Keratinocyte (primary cell): ENCODE data around the gene SYNE2. TPM values are rescaled to one million over a fixed set of nuclear protein-coding genes. Genes with fewer than 3 reads are reported as not detected.

ENCODE experiments used
- DNase-seq: peaks from one replicate; pipeline ENCODE4 v3.0.0-alpha.2; 2011; ENCODE audit warnings: low read depth, missing footprints, low spot score
- FAIRE-seq: peaks from 2 replicates; lab custom pipeline; 2011; peaks lifted over from hg19 to GRCh38; lab: Jason Lieb, UNC
- H2AFZ ChIP-seq: 2 replicates; pipeline ENCODE4 v1.6.0; 2012; ENCODE audit warnings: low read length, control low read depth, inconsistent platforms; ENCODE audit not compliant: control insufficient read depth
- H3K27ac ChIP-seq: 2 replicates; pipeline ENCODE4 v1.5.1; 2011; ENCODE audit warnings: low read length; ENCODE audit not compliant: control insufficient read depth, insufficient read depth
- H3K27me3 ChIP-seq: 3 replicates; pipeline ENCODE4 v1.6.0; 2011; ENCODE audit warnings: low read length; ENCODE audit not compliant: control insufficient read depth, insufficient read depth; ENCODE audit errors: extremely low read depth
- H3K36me3 ChIP-seq, 2 experiments: 2 replicates in 1 of 2; 3 replicates in 1 of 2; pipeline ENCODE4 v1.5.1; 2011; ENCODE audit warnings: low read length in 2 of 2, mild to moderate bottlenecking in 1 of 2; ENCODE audit not compliant: control insufficient read depth in 2 of 2, insufficient read depth in 2 of 2; ENCODE audit errors: extremely low read depth in 1 of 2
- H3K4me1 ChIP-seq: 3 replicates; pipeline ENCODE4 v1.5.1; 2011; ENCODE audit warnings: low read length; ENCODE audit not compliant: control insufficient read depth, insufficient read depth; ENCODE audit errors: extremely low read depth
- H3K4me2 ChIP-seq: 3 replicates; pipeline ENCODE4 v1.6.0; 2011; ENCODE audit warnings: low read depth, low read length; ENCODE audit not compliant: control insufficient read depth, insufficient read depth; ENCODE audit errors: extremely low read depth
- H3K4me3 ChIP-seq, 3 experiments: fragments of 200-600 bp in 1 of 3; sonication (generic) in 1 of 3; 2 replicates in 2 of 3; 3 replicates in 1 of 3; pipeline ENCODE4 v1.5.1; 2011 to 2016; ENCODE audit warnings: low read length in 3 of 3, mild to moderate bottlenecking in 3 of 3, control low read depth in 2 of 3, inconsistent platforms in 1 of 3, low read depth in 1 of 3, mixed read lengths in 1 of 3, mixed run types in 1 of 3, moderate library complexity in 1 of 3; ENCODE audit not compliant: control insufficient read depth in 2 of 3, insufficient read depth in 2 of 3; ENCODE audit errors: extremely low read depth in 1 of 3
- H3K79me2 ChIP-seq: 2 replicates; pipeline ENCODE4 v1.6.0; 2012; ENCODE audit warnings: low read length; ENCODE audit not compliant: control insufficient read depth, insufficient read depth
- H3K9ac ChIP-seq: 3 replicates; pipeline ENCODE4 v1.6.0; 2011; ENCODE audit warnings: low read length; ENCODE audit not compliant: control insufficient read depth, insufficient read depth; ENCODE audit errors: extremely low read depth
- H3K9me1 ChIP-seq: 3 replicates; pipeline ENCODE4 v1.6.0; 2011; ENCODE audit warnings: low read length; ENCODE audit not compliant: control insufficient read depth, insufficient read depth; ENCODE audit errors: extremely low read depth
- H3K9me3 ChIP-seq: 2 replicates; pipeline ENCODE4 v1.5.1; 2012; ENCODE audit warnings: low read depth, low read length; ENCODE audit not compliant: control insufficient read depth
- H4K20me1 ChIP-seq: 3 replicates; pipeline ENCODE4 v1.6.0; 2011; ENCODE audit warnings: low read length; ENCODE audit not compliant: control insufficient read depth, insufficient read depth; ENCODE audit errors: extremely low read depth
- EZH2 ChIP-seq: IDR thresholded peaks from one replicate; pipeline ENCODE4 v1.6.1; 2012; ENCODE audit warnings: inconsistent platforms, mild to moderate bottlenecking, low read length, moderate library complexity
- dilution Hi-C: fragments of 300-500 bp; cut with MboI; formaldehyde crosslinking; loops from one replicate; pipeline ENCODE4 v1.7.0; 2020; ENCODE audit warnings: low sequenced_read_pairs; ENCODE audit not compliant: extremely low pct_ligation_motif_present
- polyA plus RNA-seq, 5 experiments: library from polyadenylated mRNA; depleted of rRNA in 3 of 5; stranded (reverse) in 3 of 5; stranded (forward) in 1 of 5; unstranded in 1 of 5; fragments of >200 nt; gene quantifications; 1 replicate in 1 of 5; 2 replicates in 3 of 5; 3 replicates in 1 of 5; pipeline versions ENCODE4 v1.2.1 to v1.2.3, GENCODE V29; 2011 to 2012; ENCODE audit warnings: missing spikeins in 2 of 5, low read depth in 1 of 5, low replicate concordance in 1 of 5
- TF ChIP-seq, protein P1 (sequence below), 3 experiments: IDR thresholded peaks in 1 of 3; conservative IDR thresholded peaks in 1 of 3; optimal IDR thresholded peaks in 1 of 3; 2 replicates in 2 of 3; 3 replicates in 1 of 3; pipeline versions ENCODE3 to v1.5.1; 2011; ENCODE audit warnings: low read length in 3 of 3, mild to moderate bottlenecking in 3 of 3, moderate library complexity in 2 of 3, control low read depth in 1 of 3, inconsistent platforms in 1 of 3; ENCODE audit not compliant: insufficient read depth in 2 of 3; ENCODE audit errors: extremely low read depth in 1 of 3

The SYNE2 gene
- polyA plus RNA-seq, 1 donor (not counting 4 experiments of a cell fraction or from before 2014, with no cell fraction given) = 9.9 TPM

- Histone ChIP-seq H3K27ac (no peak overlapping the region), H3K9me3 (no peaks in the 10 kb centered on the region), H4K20me1 (no peaks in the 10 kb centered on the region), H2AFZ (no peak overlapping the region), H3K4me1 (peaks cover 4% of the 10 kb centered on the region), H3K36me3 (peaks cover 0 to under 1% of the 10 kb centered on the region in 2 experiments), H3K4me3 (no peak overlapping the region), H3K4me2 (no peak overlapping the region), H3K9ac (no peak overlapping the region), H3K79me2 (no peaks in the 10 kb centered on the region), H3K9me1 (no peaks in the 10 kb centered on the region), H3K27me3 (no peaks in the 10 kb centered on the region)
- no peak for DNase-seq
- no peak for FAIRE-seq
- dilution Hi-C loops = no loop called here
- TF ChIP-seq, protein P1, sequence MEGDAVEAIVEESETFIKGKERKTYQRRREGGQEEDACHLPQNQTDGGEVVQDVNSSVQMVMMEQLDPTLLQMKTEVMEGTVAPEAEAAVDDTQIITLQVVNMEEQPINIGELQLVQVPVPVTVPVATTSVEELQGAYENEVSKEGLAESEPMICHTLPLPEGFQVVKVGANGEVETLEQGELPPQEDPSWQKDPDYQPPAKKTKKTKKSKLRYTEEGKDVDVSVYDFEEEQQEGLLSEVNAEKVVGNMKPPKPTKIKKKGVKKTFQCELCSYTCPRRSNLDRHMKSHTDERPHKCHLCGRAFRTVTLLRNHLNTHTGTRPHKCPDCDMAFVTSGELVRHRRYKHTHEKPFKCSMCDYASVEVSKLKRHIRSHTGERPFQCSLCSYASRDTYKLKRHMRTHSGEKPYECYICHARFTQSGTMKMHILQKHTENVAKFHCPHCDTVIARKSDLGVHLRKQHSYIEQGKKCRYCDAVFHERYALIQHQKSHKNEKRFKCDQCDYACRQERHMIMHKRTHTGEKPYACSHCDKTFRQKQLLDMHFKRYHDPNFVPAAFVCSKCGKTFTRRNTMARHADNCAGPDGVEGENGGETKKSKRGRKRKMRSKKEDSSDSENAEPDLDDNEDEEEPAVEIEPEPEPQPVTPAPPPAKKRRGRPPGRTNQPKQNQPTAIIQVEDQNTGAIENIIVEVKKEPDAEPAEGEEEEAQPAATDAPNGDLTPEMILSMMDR (optimal IDR thresholded peaks at IDR 0.05 in 1 of 3, IDR thresholded peaks at IDR 0.05 in 1 of 3, conservative IDR thresholded peaks at IDR 0.05 in 1 of 3; ENCODE audit: extremely low read depth in 1 of 3, insufficient read depth in 2 of 3, low read length in 3 of 3) = no peak
- no peak for TF ChIP-seq EZH2
Measured at GRCh38 chr14:64197996-64198395, 345.2 kb downstream of the SYNE2 start.

GRCh38 chr14:64198486-64198885, 345.7 kb downstream of the SYNE2 start:
- no peak for FAIRE-seq
- H3K4me3 ChIP-seq = no peak overlapping the region

More at GRCh38 chr14:64198486-64198885, 345.7 kb downstream of the SYNE2 start:
- Histone ChIP-seq H3K27me3 (no peaks in the 10 kb centered on the region), H3K79me2 (no peaks in the 10 kb centered on the region), H3K4me1 (peaks cover 4% of the 10 kb centered on the region), H3K9ac (no peak overlapping the region), H3K9me1 (no peaks in the 10 kb centered on the region), H4K20me1 (no peaks in the 10 kb centered on the region), H3K36me3 (no peaks in the 10 kb centered on the region), H2AFZ (no peak overlapping the region), H3K4me2 (no peak overlapping the region), H3K9me3 (no peaks in the 10 kb centered on the region), H3K27ac (no peak overlapping the region)
- dilution Hi-C loops = no loop called here
- DNase-seq = no peak
- TF ChIP-seq, protein P1 (optimal IDR thresholded peaks at IDR 0.05 in 1 of 3, IDR thresholded peaks at IDR 0.05 in 1 of 3, conservative IDR thresholded peaks at IDR 0.05 in 1 of 3; ENCODE audit: extremely low read depth in 1 of 3, insufficient read depth in 2 of 3, low read length in 3 of 3) = no peak
- TF ChIP-seq EZH2 = no peak
